ENCODE measurements around the gene MED27. TPM values are rescaled to one million over a fixed set of nuclear protein-coding genes. Genes with fewer than 3 reads are reported as not detected.
A peak's percentile ranks its signal among the peaks of the same experiment; 100 is the strongest.

MED27 gene
- total and polyA plus RNA-seq, 2 of the 4 experiments (the other 2 are of a cell fraction) = 50.2 to 63.4 TPM

GRCh38 chr9:131876486-131876885 is 203.2 kb downstream of the MED27 start:
- Histone ChIP-seq H2BK15ac (ENCODE audit: low read depth, low read length) (no peak overlapping the region), H2AK5ac (ENCODE audit: low read depth, low read length) (no peak overlapping the region; the same call in 1 of the 2 replicates), H3K27me3 (ENCODE audit: control insufficient read depth, insufficient read depth, low read length) (no peaks in the 10 kb centered on the region), H2AFZ (replicated peaks; ENCODE audit: low read length, poor library complexity) (no peak overlapping the region), H3K56ac (ENCODE audit: extremely low read depth, insufficient read depth, low read length) (no peak overlapping the region), H3K79me1 (ENCODE audit: low read depth in 1 of 2, low read length in 2 of 2) (peaks cover 0 to 8% of the 10 kb centered on the region in 2 experiments; a peak in 1 of 4 replicates), H4K8ac (ENCODE audit: low read depth in 2 of 2, low read length in 2 of 2) (no peak overlapping the region), H3K4ac (ENCODE audit: low read depth, low read length) (0 out of 2 replicates have a peak overlapping the region, but pooled peaks have one; percentile 22), H3K9me1 (ENCODE audit: insufficient read depth, low read length) (peaks cover 18% of the 10 kb centered on the region), H3K4me2 (ENCODE audit: low read depth, low read length) (no peak overlapping the region), H4K20me1 (ENCODE audit: insufficient read depth, low read length) (peaks cover 10% of the 10 kb centered on the region; the same call in 1 of the 2 replicates), H4K5ac (ENCODE audit: low read depth, low read length) (no peak overlapping the region), H3K36me3 (ENCODE audit: control insufficient read depth, insufficient read depth, low read length) (no peaks in the 10 kb centered on the region), H3K23ac (ENCODE audit: low read depth, low read length) (no peak overlapping the region), H3K4me1 (ENCODE audit: control insufficient read depth, insufficient read depth, low read length) (peaks cover 5% of the 10 kb centered on the region), H2AK9ac (replicated peaks; ENCODE audit: low read depth, low read length, poor library complexity) (no peak overlapping the region), H3K4me3 (ENCODE audit: insufficient read depth, low read depth, low read length) (no peak overlapping the region), H3K14ac (replicated peaks; ENCODE audit: low read depth, low read length) (no peak overlapping the region), H3K9ac (ENCODE audit: low read depth, low read length) (no peak overlapping the region), H2BK20ac (ENCODE audit: low read depth, low read length) (no peak overlapping the region), H4K91ac (ENCODE audit: insufficient read depth, low read depth, low read length) (no peak overlapping the region), H2BK120ac (ENCODE audit: low read depth, low read length) (no peak overlapping the region), H2BK5ac (ENCODE audit: low read depth, low read length, poor library complexity, severe bottlenecking) (no peak overlapping the region), H3K18ac (ENCODE audit: low read depth, low read length) (no peak overlapping the region), H3K9me3 (ENCODE audit: control insufficient read depth, insufficient read depth, low read length) (no peaks in the 10 kb centered on the region), H3K27ac (ENCODE audit: insufficient read depth, low read length) (no peak overlapping the region)
- in situ Hi-C loops (cut with MboI; ENCODE audit: low sequenced_read_pairs) (no loop called here), intact Hi-C loops (cut with micrococcal nuclease) (no loop called here), dilution Hi-C loops (cut with HindIII; ENCODE audit: low sequenced_read_pairs, unreplicated experiment) (no loop called here)
- TF ChIP-seq RFX5 (IDR thresholded peaks at IDR 0.05; ENCODE audit: low read depth, low read length) = no peak
- no peak for TF ChIP-seq CTCF (conservative IDR thresholded peaks at IDR 0.05; ENCODE audit: low read depth, low read length)
- TF ChIP-seq POLR2A (IDR thresholded peaks at IDR 0.05; ENCODE audit: low read depth, low read length) = no peak
- ChIA-PET CTCF (no interaction called here), POLR2A (ENCODE audit: unreplicated experiment) (no interaction called here)
- 98% methylated on average over 14 of the region's 16 CpGs; no CpG with 5 or more reads in 1 of the 2 experiments for WGBS, 2 experiments (ENCODE audit: extremely low coverage in 2 of 2, insufficient read length in 1 of 2)
- DNase-seq (no peak), ATAC-seq (ENCODE audit: low read depth) (no peak)
- BruUV-seq (replicated peaks) = no TSS peak
